ENCODE results near the gene GRIK4.

The GRIK4 gene

GRCh38 chr11:120668537-120668936, 157.0 kb downstream of the GRIK4 start:
- no peak for DNase-seq (ENCODE audit: low read depth)

GRCh38 chr11:120674542-120674941, 163.0 kb downstream of the GRIK4 start:
- no peak for DNase-seq (ENCODE audit: low read depth)

- no peak for DNase-seq (ENCODE audit: low read depth)
Observed at GRCh38 chr11:120675171-120675570, 163.6 kb downstream of the GRIK4 start.

GRCh38 chr11:120676991-120677390, 165.4 kb downstream of the GRIK4 start:
- DNase-seq (ENCODE audit: low read depth), result no peak

- no peak for DNase-seq (ENCODE audit: low read depth)
Observed at GRCh38 chr11:120680322-120680721, 168.8 kb downstream of the GRIK4 start.

GRCh38 chr11:120681434-120682331, 170.1 kb downstream of the GRIK4 start:
- DNase-seq (ENCODE audit: low read depth), result no peak

- DNase-seq (ENCODE audit: low read depth), result no peak
Observed at GRCh38 chr11:120682332-120682649, 170.7 kb downstream of the GRIK4 start.

GRCh38 chr11:120682866-120683265, 171.3 kb downstream of the GRIK4 start:
- no peak for DNase-seq (ENCODE audit: low read depth)

GRCh38 chr11:120686516-120686915, 175.0 kb downstream of the GRIK4 start:
- DNase-seq (ENCODE audit: low read depth), result no peak

- DNase-seq (ENCODE audit: low read depth), result no peak
Observed at GRCh38 chr11:120688163-120688562, 176.6 kb downstream of the GRIK4 start.

- DNase-seq (ENCODE audit: low read depth), result no peak
Observed at GRCh38 chr11:120689596-120690275, 178.2 kb downstream of the GRIK4 start.

GRCh38 chr11:120690406-120690805, 178.9 kb downstream of the GRIK4 start:
- DNase-seq (ENCODE audit: low read depth), result no peak

- DNase-seq (ENCODE audit: low read depth), result no peak
Observed at GRCh38 chr11:120694726-120695125, 183.2 kb downstream of the GRIK4 start.

GRCh38 chr11:120695426-120695825, 183.9 kb downstream of the GRIK4 start:
- no peak for DNase-seq (ENCODE audit: low read depth)

GRCh38 chr11:120695939-120696338, 184.4 kb downstream of the GRIK4 start:
- no peak for DNase-seq (ENCODE audit: low read depth)

- no peak for DNase-seq (ENCODE audit: low read depth)
Observed at GRCh38 chr11:120696597-120697218, 185.2 kb downstream of the GRIK4 start.

GRCh38 chr11:120698918-120699317, 187.4 kb downstream of the GRIK4 start:
- DNase-seq (ENCODE audit: low read depth), result no peak

- no peak for DNase-seq (ENCODE audit: low read depth)
Observed at GRCh38 chr11:120702656-120703055, 191.1 kb downstream of the GRIK4 start.

GRCh38 chr11:120703358-120704152, 192.0 kb downstream of the GRIK4 start:
- DNase-seq (ENCODE audit: low read depth), result no peak

- DNase-seq (ENCODE audit: low read depth), result no peak
Observed at GRCh38 chr11:120704256-120704750, 192.8 kb downstream of the GRIK4 start.

- DNase-seq (ENCODE audit: low read depth), result no peak
Observed at GRCh38 chr11:120706257-120706656, 194.7 kb downstream of the GRIK4 start.

- no peak for DNase-seq (ENCODE audit: low read depth)
Observed at GRCh38 chr11:120707098-120707497, 195.6 kb downstream of the GRIK4 start.

Measured in stimulated activated CD8-positive, alpha-beta memory T cell treated with anti-CD3 and anti-CD28 coated beads, Interleukin-15, amount 100 ng/mL, for 1 hour (primary cell).